ENCODE data around the gene NLGN2. TPM values are rescaled to one million over a fixed set of nuclear protein-coding genes. Genes with fewer than 3 reads are reported as not detected.
A peak's percentile ranks its signal among the peaks of the same experiment; 100 is the strongest.

The NLGN2 gene
- total and polyA plus RNA-seq, 4 donors: 0.24 to 2.4 (median 0.90) TPM

DNA sequence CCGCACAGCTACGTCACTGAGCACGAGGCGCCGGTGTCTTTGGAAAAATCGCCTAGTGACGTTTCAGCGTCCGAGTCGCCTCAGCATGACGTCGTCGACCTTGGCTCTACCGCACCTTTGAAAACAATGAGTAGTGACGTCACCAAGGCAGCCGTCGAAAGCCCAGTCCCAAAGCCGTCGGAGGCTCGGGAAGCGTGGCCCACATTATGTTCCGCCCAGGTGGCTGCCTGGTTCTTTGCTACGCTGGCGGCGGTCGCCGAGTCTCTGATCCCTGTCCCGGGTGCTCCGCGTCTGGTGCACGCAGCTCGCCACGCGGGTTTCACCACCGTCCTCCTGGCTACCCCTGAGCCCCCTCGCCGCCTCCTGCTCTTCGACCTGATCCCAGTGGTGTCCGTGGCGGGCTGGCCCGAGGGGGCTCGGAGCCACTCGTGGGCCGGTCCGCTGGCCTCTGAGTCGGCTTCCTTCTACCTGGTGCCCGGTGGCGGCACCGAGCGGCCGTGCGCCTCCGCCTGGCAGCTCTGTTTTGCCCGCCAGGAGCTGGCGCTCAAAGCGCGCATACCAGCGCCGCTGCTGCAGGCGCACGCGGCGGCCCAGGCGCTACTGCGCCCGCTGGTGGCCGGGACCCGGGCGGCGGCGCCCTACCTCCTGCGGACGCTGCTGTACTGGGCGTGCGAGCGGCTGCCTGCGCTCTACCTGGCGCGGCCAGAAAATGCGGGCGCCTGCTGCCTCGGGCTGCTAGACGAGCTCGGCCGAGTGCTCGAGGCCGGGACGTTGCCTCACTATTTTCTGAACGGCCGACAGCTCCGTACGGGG lies 29.1 kb downstream of the NLGN2 start:
- Histone ChIP-seq H3K4me3 (ENCODE audit: low read depth in 1 of 3, low read length in 3 of 3) (peak overlapping the region in 2 of 3 donors; percentile 52 to 83), H3K9ac (ENCODE audit: low read depth in 1 of 2, low read length in 2 of 2) (no peak overlapping the region), H3K27me3 (ENCODE audit: control insufficient read depth in 4 of 4, insufficient read depth in 4 of 4, low read length in 3 of 4) (peaks cover 0 to 3% (median 0%) of the 10 kb centered on the region in 4 donors), H3K27ac (ENCODE audit: low read depth in 1 of 2, low read length in 2 of 2) (peak overlapping the region; percentile 52 to 69), H3K36me3 (ENCODE audit: control insufficient read depth in 4 of 4, insufficient read depth in 3 of 4, low read depth in 1 of 4, low read length in 3 of 4) (no peaks in the 10 kb centered on the region), H3K4me1 (ENCODE audit: control insufficient read depth in 4 of 4, insufficient read depth in 4 of 4, low read length in 3 of 4) (peaks cover 20 to 48% (median 39%) of the 10 kb centered on the region in 4 donors), H3K9me3 (ENCODE audit: control insufficient read depth in 4 of 4, low read length in 3 of 4) (no peaks in the 10 kb centered on the region)
- 7% methylated on average over 92 of the region's 92 CpGs for WGBS
- peak; percentile 18 for TF ChIP-seq YY1 (IDR thresholded peaks at IDR 0.05)
- TF ChIP-seq TAF1 (conservative IDR thresholded peaks at IDR 0.05): peak; percentile 51
- no peak for TF ChIP-seq FOXA1 (IDR thresholded peaks at IDR 0.05)
- TF ChIP-seq NR2F2 (IDR thresholded peaks at IDR 0.05): no peak
- no peak for TF ChIP-seq HNF4A (conservative IDR thresholded peaks at IDR 0.05)
- TF ChIP-seq, protein P1, sequence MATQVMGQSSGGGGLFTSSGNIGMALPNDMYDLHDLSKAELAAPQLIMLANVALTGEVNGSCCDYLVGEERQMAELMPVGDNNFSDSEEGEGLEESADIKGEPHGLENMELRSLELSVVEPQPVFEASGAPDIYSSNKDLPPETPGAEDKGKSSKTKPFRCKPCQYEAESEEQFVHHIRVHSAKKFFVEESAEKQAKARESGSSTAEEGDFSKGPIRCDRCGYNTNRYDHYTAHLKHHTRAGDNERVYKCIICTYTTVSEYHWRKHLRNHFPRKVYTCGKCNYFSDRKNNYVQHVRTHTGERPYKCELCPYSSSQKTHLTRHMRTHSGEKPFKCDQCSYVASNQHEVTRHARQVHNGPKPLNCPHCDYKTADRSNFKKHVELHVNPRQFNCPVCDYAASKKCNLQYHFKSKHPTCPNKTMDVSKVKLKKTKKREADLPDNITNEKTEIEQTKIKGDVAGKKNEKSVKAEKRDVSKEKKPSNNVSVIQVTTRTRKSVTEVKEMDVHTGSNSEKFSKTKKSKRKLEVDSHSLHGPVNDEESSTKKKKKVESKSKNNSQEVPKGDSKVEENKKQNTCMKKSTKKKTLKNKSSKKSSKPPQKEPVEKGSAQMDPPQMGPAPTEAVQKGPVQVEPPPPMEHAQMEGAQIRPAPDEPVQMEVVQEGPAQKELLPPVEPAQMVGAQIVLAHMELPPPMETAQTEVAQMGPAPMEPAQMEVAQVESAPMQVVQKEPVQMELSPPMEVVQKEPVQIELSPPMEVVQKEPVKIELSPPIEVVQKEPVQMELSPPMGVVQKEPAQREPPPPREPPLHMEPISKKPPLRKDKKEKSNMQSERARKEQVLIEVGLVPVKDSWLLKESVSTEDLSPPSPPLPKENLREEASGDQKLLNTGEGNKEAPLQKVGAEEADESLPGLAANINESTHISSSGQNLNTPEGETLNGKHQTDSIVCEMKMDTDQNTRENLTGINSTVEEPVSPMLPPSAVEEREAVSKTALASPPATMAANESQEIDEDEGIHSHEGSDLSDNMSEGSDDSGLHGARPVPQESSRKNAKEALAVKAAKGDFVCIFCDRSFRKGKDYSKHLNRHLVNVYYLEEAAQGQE (IDR thresholded peaks at IDR 0.05): peak; percentile 29
- peak; percentile 31 for TF ChIP-seq SP1 (IDR thresholded peaks at IDR 0.05)
- TF ChIP-seq RAD21 (IDR thresholded peaks at IDR 0.05): peak; percentile 70 to 73
- TF ChIP-seq, protein P2, sequence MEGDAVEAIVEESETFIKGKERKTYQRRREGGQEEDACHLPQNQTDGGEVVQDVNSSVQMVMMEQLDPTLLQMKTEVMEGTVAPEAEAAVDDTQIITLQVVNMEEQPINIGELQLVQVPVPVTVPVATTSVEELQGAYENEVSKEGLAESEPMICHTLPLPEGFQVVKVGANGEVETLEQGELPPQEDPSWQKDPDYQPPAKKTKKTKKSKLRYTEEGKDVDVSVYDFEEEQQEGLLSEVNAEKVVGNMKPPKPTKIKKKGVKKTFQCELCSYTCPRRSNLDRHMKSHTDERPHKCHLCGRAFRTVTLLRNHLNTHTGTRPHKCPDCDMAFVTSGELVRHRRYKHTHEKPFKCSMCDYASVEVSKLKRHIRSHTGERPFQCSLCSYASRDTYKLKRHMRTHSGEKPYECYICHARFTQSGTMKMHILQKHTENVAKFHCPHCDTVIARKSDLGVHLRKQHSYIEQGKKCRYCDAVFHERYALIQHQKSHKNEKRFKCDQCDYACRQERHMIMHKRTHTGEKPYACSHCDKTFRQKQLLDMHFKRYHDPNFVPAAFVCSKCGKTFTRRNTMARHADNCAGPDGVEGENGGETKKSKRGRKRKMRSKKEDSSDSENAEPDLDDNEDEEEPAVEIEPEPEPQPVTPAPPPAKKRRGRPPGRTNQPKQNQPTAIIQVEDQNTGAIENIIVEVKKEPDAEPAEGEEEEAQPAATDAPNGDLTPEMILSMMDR (IDR thresholded peaks at IDR 0.05; ENCODE audit: low read depth, low read length, missing input control): peak; percentile 79
- peak; percentile 77 for DNase-seq (ENCODE audit: low spot score)

DNA sequence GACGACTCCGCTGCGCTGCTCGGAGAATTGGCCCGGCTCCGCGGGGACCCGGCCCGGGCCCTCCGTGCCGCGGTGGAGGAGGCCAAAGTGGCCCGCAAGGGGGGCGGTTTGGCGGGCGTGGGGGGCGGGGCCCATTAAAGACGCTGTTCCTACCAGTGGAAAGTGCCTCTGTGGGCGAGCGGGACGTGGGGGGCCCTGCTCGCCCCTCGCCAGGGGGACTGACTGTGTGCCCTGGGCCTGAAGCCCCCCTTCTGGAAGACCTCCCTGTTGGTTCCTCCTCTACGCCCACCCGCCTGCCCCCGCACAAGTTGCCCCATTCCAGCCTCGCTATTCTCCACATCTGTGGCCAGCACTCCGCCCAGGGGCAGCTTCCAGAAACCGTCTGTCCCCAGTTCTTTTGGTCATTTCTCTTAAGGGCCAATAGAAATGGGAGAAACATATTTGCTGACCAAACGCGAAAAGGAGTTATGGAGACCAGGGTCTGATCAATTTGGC lies 29.8 kb downstream of the NLGN2 start:
- Histone ChIP-seq H3K27me3 (ENCODE audit: control insufficient read depth in 4 of 4, insufficient read depth in 4 of 4, low read length in 3 of 4) (peaks cover 0 to 3% (median 0%) of the 10 kb centered on the region in 4 donors), H3K36me3 (ENCODE audit: control insufficient read depth in 4 of 4, insufficient read depth in 3 of 4, low read depth in 1 of 4, low read length in 3 of 4) (no peaks in the 10 kb centered on the region), H3K27ac (ENCODE audit: low read depth in 1 of 2, low read length in 2 of 2) (peak overlapping the region in 1 of 2 donors; percentile 69), H3K9ac (ENCODE audit: low read depth in 1 of 2, low read length in 2 of 2) (no peak overlapping the region), H3K9me3 (ENCODE audit: control insufficient read depth in 4 of 4, low read length in 3 of 4) (no peaks in the 10 kb centered on the region), H3K4me3 (ENCODE audit: low read depth in 1 of 3, low read length in 3 of 3) (peak overlapping the region in 1 of 3 donors; percentile 31), H3K4me1 (ENCODE audit: control insufficient read depth in 4 of 4, insufficient read depth in 4 of 4, low read length in 3 of 4) (peaks cover 20 to 48% (median 39%) of the 10 kb centered on the region in 4 donors)
- no peak for DNase-seq (ENCODE audit: low spot score)
- WGBS: 25% methylated on average over 31 of the region's 31 CpGs
- no peak for TF ChIP-seq GABPA (IDR thresholded peaks at IDR 0.05 in 1 of 2, conservative IDR thresholded peaks at IDR 0.05 in 1 of 2)
- TF ChIP-seq, protein P3, sequence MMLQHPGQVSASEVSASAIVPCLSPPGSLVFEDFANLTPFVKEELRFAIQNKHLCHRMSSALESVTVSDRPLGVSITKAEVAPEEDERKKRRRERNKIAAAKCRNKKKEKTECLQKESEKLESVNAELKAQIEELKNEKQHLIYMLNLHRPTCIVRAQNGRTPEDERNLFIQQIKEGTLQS (IDR thresholded peaks at IDR 0.05): no peak
- TF ChIP-seq YY1 (IDR thresholded peaks at IDR 0.05): no peak
- TF ChIP-seq, protein P4, sequence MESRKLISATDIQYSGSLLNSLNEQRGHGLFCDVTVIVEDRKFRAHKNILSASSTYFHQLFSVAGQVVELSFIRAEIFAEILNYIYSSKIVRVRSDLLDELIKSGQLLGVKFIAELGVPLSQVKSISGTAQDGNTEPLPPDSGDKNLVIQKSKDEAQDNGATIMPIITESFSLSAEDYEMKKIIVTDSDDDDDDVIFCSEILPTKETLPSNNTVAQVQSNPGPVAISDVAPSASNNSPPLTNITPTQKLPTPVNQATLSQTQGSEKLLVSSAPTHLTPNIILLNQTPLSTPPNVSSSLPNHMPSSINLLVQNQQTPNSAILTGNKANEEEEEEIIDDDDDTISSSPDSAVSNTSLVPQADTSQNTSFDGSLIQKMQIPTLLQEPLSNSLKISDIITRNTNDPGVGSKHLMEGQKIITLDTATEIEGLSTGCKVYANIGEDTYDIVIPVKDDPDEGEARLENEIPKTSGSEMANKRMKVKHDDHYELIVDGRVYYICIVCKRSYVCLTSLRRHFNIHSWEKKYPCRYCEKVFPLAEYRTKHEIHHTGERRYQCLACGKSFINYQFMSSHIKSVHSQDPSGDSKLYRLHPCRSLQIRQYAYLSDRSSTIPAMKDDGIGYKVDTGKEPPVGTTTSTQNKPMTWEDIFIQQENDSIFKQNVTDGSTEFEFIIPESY (IDR thresholded peaks at IDR 0.05): no peak
- TF ChIP-seq, protein P1 (IDR thresholded peaks at IDR 0.05): no peak
- TF ChIP-seq SP1 (IDR thresholded peaks at IDR 0.05): no peak
- TF ChIP-seq EGR1 (IDR thresholded peaks at IDR 0.05; ENCODE audit: low read depth in 2 of 2): no peak
- TF ChIP-seq FOXA2 (IDR thresholded peaks at IDR 0.05): no peak
- no peak for TF ChIP-seq RXRA (IDR thresholded peaks at IDR 0.05)
- no peak for TF ChIP-seq TAF1 (conservative IDR thresholded peaks at IDR 0.05)
- no peak for TF ChIP-seq FOXA1 (IDR thresholded peaks at IDR 0.05)
- TF ChIP-seq RAD21 (IDR thresholded peaks at IDR 0.05): no peak
- TF ChIP-seq, protein P2 (IDR thresholded peaks at IDR 0.05; ENCODE audit: low read depth, low read length, missing input control): no peak
- no peak for TF ChIP-seq NR2F2 (IDR thresholded peaks at IDR 0.05)
- no peak for TF ChIP-seq HNF4A (conservative IDR thresholded peaks at IDR 0.05)
